HPDE6-E6E7 (cell line): ENCODE measurements around the gene NRTN.
"Not testable (repeated sequence)": the region's sequence is repeated elsewhere in the genome, so short reads cannot be mapped to it uniquely, and the experiment has no call there.

Source experiments
- DNase-seq: peaks from one replicate; pipeline ENCODE4 v3.0.0; 2011; ENCODE audit warnings: missing footprints; ENCODE audit errors: extremely low spot score

Gene NRTN

GRCh38 chr19:5804516-5805461 lies at the start of gene NRTN:
Gene NRTN, plus strand, starts transcription at chr19:5805067. Its CDS starts 19,099 bp downstream, at chr19:5824166.
- peak; percentile 60 for DNase-seq

- DNase-seq, result no peak
These were observed 42.2 kb upstream of the NRTN start for GRCh38 chr19:5762608-5763217.

DNA sequence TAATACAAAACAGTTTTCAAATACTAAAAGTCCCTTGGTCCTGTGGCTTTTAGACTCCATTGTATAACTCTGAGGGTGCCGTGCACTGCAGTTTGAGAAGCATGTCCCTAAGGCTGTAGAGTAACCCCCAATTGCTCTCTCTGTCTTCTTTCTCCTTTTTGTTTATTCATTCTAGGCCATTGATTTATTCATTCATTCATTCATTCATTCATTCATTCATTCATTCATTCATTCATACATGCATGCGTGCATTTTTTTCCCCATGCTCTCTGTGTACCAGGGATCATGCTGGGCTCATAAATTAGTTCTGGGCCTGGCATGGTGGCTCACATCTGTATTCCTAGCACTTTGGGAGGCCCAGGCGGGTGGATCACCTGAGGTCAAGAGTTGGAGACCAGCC lies 39.6 kb upstream of the NRTN start:
- no peak for DNase-seq

GRCh38 chr19:5767949-5768348 lies 36.9 kb upstream of the NRTN start:
- no peak for DNase-seq

DNA sequence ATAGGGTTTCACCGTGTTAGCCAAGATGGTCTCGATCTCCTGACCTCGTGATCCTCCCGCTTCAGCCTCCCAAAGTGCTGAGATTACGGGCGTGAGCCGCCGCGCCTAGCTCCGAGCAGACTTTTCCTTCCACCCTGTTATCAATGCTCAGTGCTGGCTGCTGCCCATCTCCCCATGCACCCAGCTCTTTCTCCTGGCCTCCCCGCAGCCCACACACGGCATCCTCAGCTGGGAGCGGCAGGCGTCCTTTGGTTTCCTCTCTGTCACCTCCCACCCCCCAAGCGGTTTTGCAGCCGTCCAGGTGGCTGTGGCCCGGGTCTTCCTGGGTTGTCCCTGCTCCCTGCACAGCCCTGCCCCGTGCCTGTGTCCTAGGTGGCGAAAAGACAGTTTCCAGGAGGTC lies 32.5 kb upstream of the NRTN start:
- no peak for DNase-seq

DNA sequence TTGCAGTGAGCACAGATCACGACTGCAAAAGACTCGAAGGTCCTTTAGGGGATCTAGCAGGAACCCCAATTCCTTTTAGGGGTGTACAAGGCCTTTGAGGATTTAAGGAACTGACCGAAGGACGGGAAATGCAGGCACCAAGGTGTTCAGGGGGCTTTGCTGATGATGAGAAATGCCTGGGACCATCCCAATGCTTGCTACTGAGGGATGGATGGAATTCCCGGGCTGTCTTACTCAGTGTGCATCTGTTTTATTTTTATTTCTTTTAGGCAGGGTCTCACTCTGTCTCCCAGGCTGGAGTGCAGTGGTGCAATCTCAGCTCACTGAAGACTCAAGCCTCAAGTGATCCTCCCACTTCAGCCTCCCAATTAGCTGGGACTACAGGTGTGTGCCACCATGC lies 31.6 kb upstream of the NRTN start:
- DNase-seq, result no peak

GRCh38 chr19:5774921-5775320 lies 29.9 kb upstream of the NRTN start:
- DNase-seq, result no peak

DNA sequence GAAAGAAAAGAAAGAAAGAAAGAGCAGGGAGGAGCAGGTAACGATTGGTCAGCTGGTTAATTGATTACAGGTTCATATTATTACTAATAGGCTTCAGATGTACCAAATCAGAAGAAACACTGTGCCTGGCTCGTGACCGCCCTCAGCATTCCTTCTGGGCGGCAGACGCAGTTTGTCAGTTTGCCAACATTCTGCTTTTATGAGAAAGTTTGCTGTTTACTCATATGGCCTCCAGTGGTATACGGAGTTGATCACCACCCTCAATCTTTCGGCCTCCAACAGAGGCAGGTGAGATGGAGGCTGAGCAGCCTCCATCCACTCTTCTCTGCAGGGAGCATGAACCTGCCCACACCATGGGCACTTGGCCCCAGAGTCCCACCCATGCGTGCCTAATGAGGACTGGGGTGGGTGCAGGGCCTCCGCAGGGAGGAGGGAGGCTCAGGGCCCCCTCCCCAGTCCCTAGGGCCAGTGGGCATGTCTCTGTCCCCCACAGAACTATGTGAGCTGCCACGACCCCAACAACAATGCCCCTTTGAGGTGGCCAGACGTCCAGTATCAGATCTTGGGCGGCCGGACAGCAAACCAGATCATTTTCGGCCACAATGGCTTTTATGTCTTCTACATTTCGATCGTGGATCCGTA lies 29.1 kb upstream of the NRTN start:
- no peak for DNase-seq

DNA sequence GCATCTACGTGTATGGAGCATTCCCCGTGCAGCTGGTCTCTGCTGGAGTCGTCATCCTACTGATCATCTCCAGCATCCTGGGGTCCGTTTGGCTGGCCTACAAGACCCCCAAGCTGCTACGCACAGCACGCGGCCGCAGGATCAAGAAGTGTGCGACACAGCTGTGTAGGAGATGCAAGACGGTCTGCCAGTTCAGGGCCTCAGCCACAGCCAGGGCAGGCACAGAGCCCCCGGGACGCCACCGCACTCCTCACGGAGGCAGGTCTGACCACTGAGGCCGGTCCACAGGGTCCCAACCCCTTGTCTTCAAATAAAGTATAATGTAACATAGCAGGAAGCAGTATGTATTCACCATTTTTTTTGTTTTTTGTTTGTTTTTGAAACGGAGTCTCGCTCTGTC lies 26.5 kb upstream of the NRTN start:
- DNase-seq, result no peak

DNA sequence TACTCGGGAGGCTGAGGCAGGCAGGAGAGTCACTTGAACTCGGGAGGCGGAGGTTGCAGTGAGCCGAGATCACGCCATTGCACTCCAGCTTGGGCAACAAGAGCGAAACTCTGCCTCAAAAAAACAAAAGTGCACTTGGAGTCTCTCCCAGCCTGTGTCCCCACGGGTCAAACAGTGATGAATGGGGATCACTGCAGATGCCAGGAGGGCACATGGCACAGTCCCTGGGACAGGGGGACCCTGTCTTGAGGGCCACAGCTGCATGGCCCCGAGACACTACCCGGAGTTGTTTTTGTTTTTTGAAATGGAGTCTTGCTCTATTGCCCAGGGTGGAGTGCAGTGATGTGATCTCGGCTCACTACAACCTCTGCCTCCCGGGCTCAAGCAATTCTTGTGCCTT lies 24.0 kb upstream of the NRTN start:
- not testable (repeated sequence) for DNase-seq

DNA sequence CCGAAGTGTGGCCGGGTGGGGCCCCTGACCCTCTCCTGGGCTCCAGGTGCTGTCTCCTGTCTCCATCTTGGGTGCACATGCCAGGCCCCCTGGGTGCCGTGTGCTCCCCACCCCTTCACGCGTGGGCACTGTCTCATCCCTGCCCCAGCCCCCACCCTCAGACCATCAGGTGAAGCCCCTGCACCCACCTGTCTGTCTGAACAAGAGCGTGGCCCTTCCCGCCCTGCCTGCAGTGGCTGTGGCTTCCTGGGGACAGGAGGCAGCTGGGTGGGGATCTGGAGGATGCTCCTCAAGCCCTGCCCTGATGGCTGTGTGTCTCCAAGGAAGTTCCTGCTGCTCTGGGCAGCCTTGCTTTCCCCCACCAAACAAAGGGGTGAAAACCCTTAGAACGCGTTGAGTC lies 22.5 kb upstream of the NRTN start:
- DNase-seq, result no peak

DNA sequence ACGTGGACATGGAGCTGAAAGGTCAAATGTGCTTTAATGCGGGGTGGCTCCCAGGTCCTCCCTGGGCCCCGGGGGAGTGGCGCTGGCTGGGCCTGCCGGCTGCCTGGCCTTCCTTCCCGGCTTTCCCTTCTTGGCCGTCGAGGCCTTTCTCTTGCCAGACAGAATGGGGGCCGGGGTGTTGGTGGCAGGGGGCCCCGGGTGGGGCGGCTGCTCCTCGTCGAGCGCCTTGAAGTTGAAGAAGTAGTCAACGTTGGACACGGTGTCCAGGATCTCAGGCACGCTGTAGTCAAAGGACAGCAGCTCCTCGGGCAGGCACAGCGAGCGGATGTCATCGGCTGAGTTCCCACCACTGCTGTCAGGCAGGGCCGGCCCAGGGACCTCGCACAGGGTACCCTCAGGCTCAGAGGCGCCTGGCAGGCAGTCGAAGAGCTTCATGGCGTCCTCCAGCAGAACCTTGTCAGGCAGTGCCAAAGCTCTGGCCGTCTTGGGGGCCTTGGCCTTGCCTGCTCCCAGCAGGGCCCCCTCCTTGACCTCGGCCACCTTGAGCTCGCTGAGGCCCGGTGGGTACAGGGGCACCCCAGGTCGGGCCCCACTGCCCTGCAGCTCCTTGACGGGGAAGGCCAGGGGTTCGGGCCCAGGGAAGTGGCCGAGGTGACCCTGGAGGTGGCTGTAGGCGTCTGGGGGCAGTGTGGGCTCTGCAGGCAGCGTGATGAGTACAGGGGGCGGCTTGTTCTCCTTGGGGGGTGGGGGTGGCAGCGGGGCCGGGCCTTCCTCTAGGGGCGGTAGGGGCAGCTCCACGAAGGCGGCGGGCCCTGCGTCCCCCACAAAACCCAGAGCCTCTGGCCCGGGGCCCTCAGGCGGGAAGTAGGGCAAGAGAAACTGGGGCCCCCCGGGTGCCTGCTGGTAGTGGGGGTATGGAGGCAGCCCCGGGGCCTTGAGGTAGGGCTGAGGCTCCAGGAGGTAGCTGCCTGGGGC lies 21.6 kb upstream of the NRTN start:
- no peak for DNase-seq

DNA sequence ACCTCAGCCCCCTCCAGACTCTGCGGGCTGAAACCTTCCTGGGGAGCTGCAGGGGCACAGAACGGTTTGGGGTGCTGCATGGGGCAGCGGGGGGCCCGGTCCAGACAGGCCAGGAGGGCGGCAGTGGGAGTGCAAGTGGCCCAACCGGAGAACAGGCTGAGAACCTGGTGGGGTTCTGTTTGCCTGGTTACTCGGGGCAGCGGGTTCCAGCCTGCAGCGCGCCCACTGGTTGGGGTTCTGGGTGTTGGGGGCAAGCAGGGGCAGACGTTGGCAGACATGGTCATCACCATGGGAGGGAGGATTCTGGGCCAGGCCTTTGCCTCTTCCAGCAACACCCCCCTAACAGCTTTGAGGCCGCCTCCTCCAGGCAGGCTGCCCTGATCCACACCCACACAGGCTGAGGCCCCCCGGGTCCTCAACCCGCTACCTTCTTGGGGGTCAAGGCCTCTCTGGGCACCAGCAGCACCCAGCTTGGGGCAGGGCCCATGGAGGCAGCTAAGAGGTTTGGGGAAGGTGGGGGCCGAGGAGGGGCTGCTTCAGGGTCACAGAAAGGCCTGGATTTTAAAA lies 20.2 kb upstream of the NRTN start, which contains the start of gene PRR22:
PRR22 (minus strand) TSS at position 166 of the 567 bp plus-strand sequence; CDS start at position 80, 86 bp downstream.
- no peak for DNase-seq

DNA sequence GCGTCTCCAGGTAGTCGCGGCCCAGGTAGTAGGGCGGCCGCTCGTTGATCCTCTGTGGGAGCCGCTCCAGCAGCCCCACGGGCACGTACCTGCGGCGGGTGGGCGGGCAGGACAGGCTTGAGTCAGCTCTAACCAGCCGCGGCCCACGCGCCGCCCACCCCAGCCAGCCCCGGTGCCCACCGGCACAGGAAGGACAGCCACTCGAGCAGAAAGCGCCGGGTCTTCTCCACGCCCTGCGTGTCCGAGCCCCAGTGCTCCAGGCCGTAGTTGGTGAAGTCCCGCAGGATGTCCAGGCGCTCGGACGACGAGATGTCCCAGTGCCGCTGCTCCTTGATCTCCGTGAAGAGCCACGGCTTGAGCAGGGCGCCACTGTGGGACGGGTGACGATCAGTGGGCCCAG lies 19.4 kb upstream of the NRTN start:
- no peak for DNase-seq

DNA sequence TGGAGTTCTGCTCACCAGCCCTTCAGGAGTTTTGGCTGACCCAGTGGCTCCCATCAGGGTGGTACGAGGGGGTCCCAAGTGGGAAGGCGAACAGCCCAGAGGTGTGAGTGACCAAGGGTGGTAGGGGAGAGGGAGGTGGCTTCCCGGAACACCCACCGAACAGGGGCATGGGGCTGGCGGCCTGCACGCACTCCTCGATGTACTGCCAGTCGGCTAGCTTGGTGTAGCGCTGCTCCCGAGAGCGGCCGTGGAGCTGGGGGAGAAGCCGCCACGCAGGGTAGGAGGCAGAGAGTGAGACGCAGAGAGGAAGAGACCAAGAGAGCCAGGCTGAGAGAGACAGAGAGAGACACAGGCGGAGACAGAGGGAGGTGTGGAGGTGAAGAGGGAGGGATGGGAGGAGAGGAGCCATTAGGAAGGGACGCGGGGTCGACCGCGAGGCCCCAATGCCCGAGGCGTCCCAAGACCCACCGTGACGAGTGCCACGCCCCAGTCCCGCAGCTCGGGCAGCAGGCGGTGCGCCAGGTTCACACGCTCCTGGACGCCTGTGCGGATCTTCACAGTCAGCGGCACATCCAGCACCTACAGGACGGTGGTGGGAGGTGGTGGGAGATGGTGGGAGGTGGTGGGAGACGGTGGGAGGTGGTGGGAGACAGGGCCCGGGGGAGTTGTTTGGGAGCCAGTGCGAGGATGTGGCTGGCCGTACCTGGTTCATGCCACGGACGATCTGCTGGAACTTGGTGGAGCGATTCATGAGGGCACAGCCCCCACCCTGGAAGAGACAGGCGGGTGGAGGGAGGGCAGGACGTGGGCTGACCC lies 18.1 kb upstream of the NRTN start:
- DNase-seq, result no peak

DNA sequence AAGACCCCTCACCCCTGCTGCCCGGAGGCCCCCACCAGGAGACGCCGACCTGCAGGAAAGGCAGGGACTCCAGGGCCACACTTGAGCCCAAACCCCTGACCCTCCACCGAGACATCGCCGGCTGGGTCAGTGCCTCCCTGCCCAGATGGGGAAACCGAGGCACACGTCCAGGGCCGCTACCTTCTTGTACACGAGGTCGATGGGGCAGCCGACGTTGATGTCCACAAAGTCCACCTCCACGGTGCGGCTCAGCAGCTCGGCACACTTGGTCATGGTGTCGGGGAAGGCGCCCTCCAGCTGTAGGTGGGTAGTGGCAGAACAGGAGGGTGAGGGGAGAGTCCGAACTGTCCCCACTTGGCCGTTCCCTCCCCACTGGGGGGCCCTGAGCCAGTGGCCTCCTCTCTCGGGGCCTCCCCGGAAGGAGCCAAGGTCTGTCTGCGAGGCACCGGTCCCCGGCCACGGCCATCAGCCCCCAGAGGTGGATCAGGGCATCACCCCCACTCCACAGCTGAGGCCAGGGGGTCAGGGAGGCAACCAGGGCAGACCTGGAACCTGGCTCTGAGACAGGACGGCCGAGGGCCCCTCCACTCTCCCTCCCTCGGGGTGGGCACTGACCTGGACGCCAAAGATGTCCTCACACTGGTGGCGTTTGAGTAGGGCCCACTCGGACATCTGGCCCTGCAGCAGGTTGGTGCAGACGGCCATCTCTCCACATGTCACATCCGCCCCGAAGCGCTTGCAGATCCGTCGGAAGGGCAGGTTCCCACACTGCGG lies 17.3 kb upstream of the NRTN start:
- no peak for DNase-seq

DNA sequence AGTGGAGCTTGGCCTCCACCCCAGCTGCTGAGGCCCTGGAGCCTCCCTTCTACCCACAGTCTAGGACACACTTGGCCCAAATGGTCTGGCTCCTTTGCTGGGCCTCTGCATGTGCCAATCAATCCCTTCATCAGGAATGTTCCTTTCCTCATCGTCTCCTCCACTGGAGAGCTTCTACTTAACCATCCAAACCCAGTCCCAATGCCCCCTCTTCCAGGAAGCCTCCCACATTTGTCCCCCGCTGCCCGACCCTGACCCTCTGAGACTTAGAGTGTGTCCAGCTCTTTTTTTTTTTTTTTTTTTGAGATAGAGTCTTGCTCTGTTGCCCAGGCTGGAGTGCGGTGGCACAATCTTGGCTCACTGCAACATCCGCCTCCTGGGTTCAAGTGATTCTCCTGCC lies 16.4 kb upstream of the NRTN start:
- no peak for DNase-seq

GRCh38 chr19:5789351-5789761 lies 15.5 kb upstream of the NRTN start:
- DNase-seq, result no peak

- DNase-seq, result peak; percentile 64
These were observed 14.8 kb upstream of the NRTN start for GRCh38 chr19:5789886-5790558.
